ENCODE results near the gene ATN1. TPM values are rescaled to one million over a fixed set of nuclear protein-coding genes. Genes with fewer than 3 reads are reported as not detected.

The ATN1 gene
- total RNA-seq, 1 donor from 2014 or later = 8.9 TPM

DNA sequence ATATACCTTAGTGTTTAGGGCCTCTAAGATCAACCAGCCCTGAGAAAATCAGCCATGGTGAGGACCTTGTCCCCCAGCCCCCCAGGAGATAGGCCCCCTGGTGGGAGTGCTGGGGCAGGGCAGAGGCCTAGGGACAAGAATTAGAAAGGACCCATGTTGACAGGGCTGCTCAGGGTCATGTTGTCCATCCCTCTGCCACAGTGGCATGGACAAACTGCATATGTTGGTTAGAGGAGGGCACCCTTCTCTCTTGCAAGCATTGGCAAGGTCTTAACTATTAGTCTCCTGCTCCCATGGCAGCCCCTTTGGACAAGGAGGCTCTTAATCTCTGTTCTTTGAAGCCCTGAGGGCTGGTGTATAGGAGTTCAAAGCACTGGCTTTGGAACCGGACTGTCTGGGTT lies 22.6 kb downstream of the ATN1 start:
- Histone ChIP-seq H3K79me2 (ENCODE audit: low read depth) (peaks cover 3% of the 10 kb centered on the region), H3K4me1 (peaks cover 12% of the 10 kb centered on the region), H3K4me3 (no peak overlapping the region), H3K36me3 (no peaks in the 10 kb centered on the region), H3K4me2 (no peak overlapping the region), H3K27me3 (no peaks in the 10 kb centered on the region), H3K27ac (no peak overlapping the region), H3K9me3 (ENCODE audit: low read depth) (no peaks in the 10 kb centered on the region), H3K9ac (no peak overlapping the region), H4K20me1 (ENCODE audit: low read depth) (peaks cover 6% of the 10 kb centered on the region), H3F3A (ENCODE audit: low read depth) (peaks cover 19% of the 10 kb centered on the region), H2AFZ (replicated peaks) (no peak overlapping the region)
- Mint-ChIP-seq H3K36me3 (peaks cover 6% of the 10 kb centered on the region), H3K27ac (peak overlapping the region; percentile 29), H3K9me3 (no peaks in the 10 kb centered on the region), H3K4me1 (peaks cover 32% of the 10 kb centered on the region), H3K27me3 (ENCODE audit: insufficient read depth, low read depth) (peaks cover 5% of the 10 kb centered on the region), H3K4me3 (no peak overlapping the region)
- DNase-seq (ENCODE audit: low spot score) = no peak
- TF ChIP-seq EZH2phosphoT487 (IDR thresholded peaks at IDR 0.05) = no peak
- TF ChIP-seq, protein P1, sequence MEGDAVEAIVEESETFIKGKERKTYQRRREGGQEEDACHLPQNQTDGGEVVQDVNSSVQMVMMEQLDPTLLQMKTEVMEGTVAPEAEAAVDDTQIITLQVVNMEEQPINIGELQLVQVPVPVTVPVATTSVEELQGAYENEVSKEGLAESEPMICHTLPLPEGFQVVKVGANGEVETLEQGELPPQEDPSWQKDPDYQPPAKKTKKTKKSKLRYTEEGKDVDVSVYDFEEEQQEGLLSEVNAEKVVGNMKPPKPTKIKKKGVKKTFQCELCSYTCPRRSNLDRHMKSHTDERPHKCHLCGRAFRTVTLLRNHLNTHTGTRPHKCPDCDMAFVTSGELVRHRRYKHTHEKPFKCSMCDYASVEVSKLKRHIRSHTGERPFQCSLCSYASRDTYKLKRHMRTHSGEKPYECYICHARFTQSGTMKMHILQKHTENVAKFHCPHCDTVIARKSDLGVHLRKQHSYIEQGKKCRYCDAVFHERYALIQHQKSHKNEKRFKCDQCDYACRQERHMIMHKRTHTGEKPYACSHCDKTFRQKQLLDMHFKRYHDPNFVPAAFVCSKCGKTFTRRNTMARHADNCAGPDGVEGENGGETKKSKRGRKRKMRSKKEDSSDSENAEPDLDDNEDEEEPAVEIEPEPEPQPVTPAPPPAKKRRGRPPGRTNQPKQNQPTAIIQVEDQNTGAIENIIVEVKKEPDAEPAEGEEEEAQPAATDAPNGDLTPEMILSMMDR (IDR thresholded peaks at IDR 0.05) = no peak
- no peak for TF ChIP-seq EZH2 (IDR thresholded peaks at IDR 0.05)

DNA sequence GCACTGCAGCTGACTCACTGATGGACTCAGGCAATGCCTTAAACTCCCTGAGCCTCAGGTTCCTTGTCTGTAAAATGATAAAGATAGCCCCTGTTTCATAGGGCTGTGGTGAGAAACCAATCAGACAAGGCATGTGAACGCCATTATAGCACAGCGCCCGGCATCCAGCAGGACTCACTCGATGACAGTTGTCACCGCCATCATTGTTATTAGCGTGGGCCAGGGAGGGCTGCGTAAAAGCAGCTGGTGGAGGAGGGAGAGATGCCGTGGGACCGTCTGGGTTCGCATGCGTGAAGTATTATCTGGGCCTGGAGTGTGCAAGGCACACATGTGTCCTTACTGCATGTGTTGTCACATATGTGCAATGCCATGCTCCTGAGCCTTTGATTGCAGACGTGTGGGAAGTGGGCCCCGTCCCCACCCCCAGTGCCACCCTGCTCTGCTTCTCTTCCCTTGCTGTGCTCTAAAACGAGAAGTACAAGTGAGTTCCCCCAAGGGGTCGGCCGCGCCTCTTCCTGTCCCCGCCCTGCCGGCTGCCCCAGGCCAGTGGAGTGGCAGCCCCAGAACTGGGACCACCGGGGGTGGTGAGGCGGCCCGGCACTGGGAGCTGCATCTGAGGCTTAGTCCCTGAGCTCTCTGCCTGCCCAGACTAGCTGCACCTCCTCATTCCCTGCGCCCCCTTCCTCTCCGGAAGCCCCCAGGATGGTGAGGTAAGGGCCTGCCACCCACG lies 23.2 kb downstream of the ATN1 start, which contains the start of gene PTPN6:
PTPN6 (plus strand) TSS at position 546 of the 730 bp plus-strand sequence; CDS start at position 703, 157 bp downstream.
- TF ChIP-seq, protein P1 (IDR thresholded peaks at IDR 0.05) = no peak
- TF ChIP-seq EZH2 (IDR thresholded peaks at IDR 0.05) (no peak), EZH2phosphoT487 (IDR thresholded peaks at IDR 0.05) (no peak)

DNA sequence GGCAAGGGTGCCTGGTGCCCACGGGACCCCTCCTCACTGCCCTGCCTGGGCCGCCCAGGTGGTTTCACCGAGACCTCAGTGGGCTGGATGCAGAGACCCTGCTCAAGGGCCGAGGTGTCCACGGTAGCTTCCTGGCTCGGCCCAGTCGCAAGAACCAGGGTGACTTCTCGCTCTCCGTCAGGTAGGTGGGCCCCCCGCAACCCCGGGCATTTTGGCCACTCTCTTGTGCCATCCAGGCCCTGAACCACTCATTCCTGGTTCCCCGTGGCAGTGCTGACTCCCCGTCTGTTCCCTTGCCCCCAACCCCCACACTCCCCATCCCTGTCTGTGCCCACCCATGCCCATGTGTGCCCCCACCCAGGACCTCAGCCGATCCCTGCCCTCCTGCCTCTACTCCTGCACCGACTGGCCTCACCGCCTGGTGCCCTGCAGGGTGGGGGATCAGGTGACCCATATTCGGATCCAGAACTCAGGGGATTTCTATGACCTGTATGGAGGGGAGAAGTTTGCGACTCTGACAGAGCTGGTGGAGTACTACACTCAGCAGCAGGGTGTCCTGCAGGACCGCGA lies 23.9 kb downstream of the ATN1 start:
- Mint-ChIP-seq H3K36me3 (peaks cover 6% of the 10 kb centered on the region), H3K27ac (peak overlapping the region; percentile 78), H3K27me3 (ENCODE audit: insufficient read depth, low read depth) (peaks cover 5% of the 10 kb centered on the region), H3K4me3 (peak overlapping the region; percentile 38), H3K9me3 (no peaks in the 10 kb centered on the region), H3K4me1 (peaks cover 26% of the 10 kb centered on the region)
- no peaks in the 10 kb centered on the region for H4K20me1 ChIP-seq (ENCODE audit: low read depth)
- H3F3A ChIP-seq (ENCODE audit: low read depth) = peaks cover 7% of the 10 kb centered on the region
- H3K9me3 ChIP-seq (ENCODE audit: low read depth) = no peaks in the 10 kb centered on the region
- no peak overlapping the region for H3K9ac ChIP-seq
- TF ChIP-seq EZH2phosphoT487 (IDR thresholded peaks at IDR 0.05) (no peak), EZH2 (IDR thresholded peaks at IDR 0.05) (no peak)
- TF ChIP-seq, protein P1 (IDR thresholded peaks at IDR 0.05) = no peak
- H2AFZ ChIP-seq (replicated peaks) = no peak overlapping the region
- H3K79me2 ChIP-seq (ENCODE audit: low read depth) = no peaks in the 10 kb centered on the region
- H3K36me3 ChIP-seq = no peaks in the 10 kb centered on the region
- no peak overlapping the region for H3K4me3 ChIP-seq
- no peak for DNase-seq (ENCODE audit: low spot score)
- no peak overlapping the region for H3K27ac ChIP-seq
- H3K27me3 ChIP-seq = no peaks in the 10 kb centered on the region
- H3K4me2 ChIP-seq = no peak overlapping the region
- H3K4me1 ChIP-seq = peaks cover 3% of the 10 kb centered on the region

More for the DNA sequence above, 23.2 kb downstream of the ATN1 start, which contains the start of gene PTPN6:
- Mint-ChIP-seq H3K27me3 (ENCODE audit: insufficient read depth, low read depth) (peaks cover 5% of the 10 kb centered on the region), H3K4me3 (peak within 1 kb of the TSS; percentile 38), H3K36me3 (peaks cover 6% of the 10 kb centered on the region), H3K9me3 (no peaks in the 10 kb centered on the region), H3K27ac (peak within 1 kb of the TSS; percentile 78), H3K4me1 (peaks cover 27% of the 10 kb centered on the region)
- H2AFZ ChIP-seq (replicated peaks) = no peak within 1 kb of the TSS
- H4K20me1 ChIP-seq (ENCODE audit: low read depth) = peaks cover under 1% of the 10 kb centered on the region
- no peak within 1 kb of the TSS for H3K27ac ChIP-seq
- H3K79me2 ChIP-seq (ENCODE audit: low read depth) = no peaks in the 10 kb centered on the region
- H3K4me2 ChIP-seq = no peak within 1 kb of the TSS
- peaks cover 13% of the 10 kb centered on the region for H3F3A ChIP-seq (ENCODE audit: low read depth)
- H3K4me3 ChIP-seq = no peak within 1 kb of the TSS
- H3K9ac ChIP-seq = no peak within 1 kb of the TSS
- no peaks in the 10 kb centered on the region for H3K36me3 ChIP-seq
- no peaks in the 10 kb centered on the region for H3K9me3 ChIP-seq (ENCODE audit: low read depth)
- DNase-seq (ENCODE audit: low spot score) = no peak
- no peaks in the 10 kb centered on the region for H3K27me3 ChIP-seq
- peaks cover 8% of the 10 kb centered on the region for H3K4me1 ChIP-seq

Measured in neural progenitor cell (in vitro differentiated cells).